DMS153 treated with DMSO at 0.1 percent for 48 hours (cell line): ENCODE data around the gene ZFYVE21.
"Not testable (repeated sequence)": the region's sequence is repeated elsewhere in the genome, so short reads cannot be mapped to it uniquely, and the experiment has no call there.

Experiments used
- DNase-seq: peaks from one replicate; lab custom pipeline; 2025; ENCODE audit not compliant: unreplicated experiment; lab: John Stamatoyannopoulos, UW

ZFYVE21 gene

GRCh38 chr14:103762036-103762435, 46.4 kb downstream of the ZFYVE21 start:
- DNase-seq: no peak

DNA sequence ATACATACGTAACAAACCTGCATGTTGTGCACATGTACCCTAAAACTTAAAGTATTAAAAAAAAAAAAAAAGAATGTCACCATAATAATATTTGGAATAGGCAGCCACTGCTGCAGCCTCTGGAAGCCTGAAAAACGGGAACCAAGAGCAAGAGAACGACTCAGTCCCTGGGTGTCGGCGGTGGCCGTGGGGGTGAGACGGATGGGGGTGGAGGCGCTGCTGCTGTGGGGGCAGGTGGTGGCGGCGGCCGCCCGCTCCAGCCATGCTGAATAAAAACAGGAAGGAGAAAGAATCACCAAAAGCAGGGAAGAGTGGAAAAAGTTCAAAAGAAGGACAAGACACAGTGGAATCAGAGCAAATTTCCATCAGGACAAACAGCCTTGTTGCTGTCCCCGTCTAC, 46.9 kb downstream of the ZFYVE21 start:
- DNase-seq: no peak

GRCh38 chr14:103763730-103764488, 48.3 kb downstream of the ZFYVE21 start:
- DNase-seq: no peak

- DNase-seq: no peak
These were observed 49.9 kb downstream of the ZFYVE21 start for GRCh38 chr14:103765526-103765925.

DNA sequence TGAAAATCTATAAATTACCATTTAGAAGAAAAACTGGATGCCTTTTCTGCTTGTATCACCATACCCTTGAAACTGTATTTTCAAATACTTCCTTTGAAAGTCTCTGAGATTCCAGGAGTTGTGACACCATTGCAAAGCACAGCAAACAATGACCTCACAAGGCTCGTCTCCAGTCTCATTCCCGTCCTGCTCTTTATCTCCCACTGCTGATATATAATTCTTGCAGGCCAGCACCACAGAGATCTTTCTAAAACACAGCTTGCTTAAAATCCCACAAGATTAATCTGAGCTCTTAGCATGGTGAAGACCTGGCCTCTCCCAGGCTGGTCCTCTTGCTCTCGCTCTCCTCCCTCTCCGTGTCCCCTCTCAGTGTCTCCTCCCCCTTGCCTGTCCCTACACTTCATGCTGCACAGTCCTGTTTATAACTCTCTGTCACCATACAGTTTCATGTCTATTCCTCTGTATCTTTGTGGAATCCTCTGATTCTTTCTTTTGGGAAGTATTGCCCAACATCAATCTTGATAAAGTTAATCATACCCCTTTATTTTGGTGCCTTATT, 51.8 kb downstream of the ZFYVE21 start:
- no peak for DNase-seq

- no peak for DNase-seq
These were observed 54.9 kb downstream of the ZFYVE21 start for GRCh38 chr14:103770500-103770899.

DNA sequence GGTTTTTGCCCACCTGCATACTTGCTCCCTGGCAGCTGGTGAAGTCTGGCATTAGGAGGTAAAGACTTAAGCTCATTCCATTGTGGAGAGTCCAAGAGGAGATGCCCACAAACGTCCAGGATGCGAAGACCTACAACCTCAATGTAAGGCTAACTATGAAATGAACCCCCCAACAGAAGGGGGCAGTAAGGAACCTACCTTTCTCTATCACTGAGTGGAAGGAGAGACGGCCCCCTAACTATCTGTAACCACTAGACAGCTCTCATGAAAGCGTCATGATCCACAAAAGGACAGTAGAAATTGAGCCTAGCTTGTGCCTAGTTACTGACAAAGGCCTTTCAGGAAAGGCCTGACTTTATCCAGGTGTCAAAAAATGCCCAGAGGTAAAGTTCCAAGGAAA, 55.3 kb downstream of the ZFYVE21 start:
- DNase-seq: no peak

- DNase-seq: no peak
These were observed 56.6 kb downstream of the ZFYVE21 start for GRCh38 chr14:103772078-103772712.

GRCh38 chr14:103773521-103773920, 57.9 kb downstream of the ZFYVE21 start:
- DNase-seq: no peak

DNA sequence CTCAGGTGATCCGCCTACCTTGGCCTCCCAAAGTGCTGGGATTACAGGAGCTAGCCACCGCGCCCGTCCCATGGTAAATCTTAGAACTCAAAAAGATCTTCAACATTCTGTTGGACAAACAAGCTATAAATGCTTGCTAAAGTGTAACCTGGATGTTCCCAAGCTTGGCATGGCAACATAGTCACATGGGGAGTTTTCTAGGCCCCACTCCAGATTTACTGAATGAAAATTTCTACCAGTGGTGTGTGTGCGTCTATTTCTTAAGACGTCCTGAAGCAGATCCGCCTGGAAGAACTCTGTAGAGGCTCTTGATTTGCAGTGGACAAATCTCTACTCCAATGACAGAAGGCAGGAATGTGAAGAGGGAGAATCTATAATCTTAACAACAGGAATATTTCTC, 59.9 kb downstream of the ZFYVE21 start:
- no peak for DNase-seq

- DNase-seq: not testable (repeated sequence)
These were observed 60.7 kb downstream of the ZFYVE21 start for GRCh38 chr14:103776319-103776718.

DNA sequence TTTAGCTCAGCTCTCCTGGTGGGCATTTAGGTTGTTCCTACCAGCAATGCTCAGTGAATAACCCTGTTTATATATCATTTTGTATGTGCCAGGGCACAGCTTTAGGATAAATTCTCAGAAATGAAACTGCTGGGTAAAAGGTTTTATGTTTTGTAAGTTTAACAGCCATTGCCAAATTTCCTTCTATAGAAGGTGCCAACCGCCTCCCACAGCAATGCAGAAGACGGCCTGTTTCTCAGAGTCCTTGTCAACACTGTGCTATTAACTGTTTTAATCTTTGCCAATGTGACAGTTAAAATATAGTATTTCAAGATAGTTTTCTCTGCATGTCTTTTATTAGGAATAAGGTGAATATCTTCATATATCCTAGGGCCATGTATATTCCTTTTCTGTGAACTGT, 66.8 kb downstream of the ZFYVE21 start:
- DNase-seq: no peak
